Islet of Langerhans (tissue), 1 donor: ENCODE data around the gene KCNJ6.
"Not testable (repeated sequence)": the region's sequence is repeated elsewhere in the genome, so short reads cannot be mapped to it uniquely, and the experiment has no call there.

ENCODE experiments used
- FAIRE-seq: peaks from one replicate; lab custom pipeline; 2011; peaks lifted over from hg19 to GRCh38; lab: Jason Lieb, UNC

Gene KCNJ6

GRCh38 chr21:37595944-37596343, 320.3 kb downstream of the KCNJ6 start:
- no peak for FAIRE-seq

- no peak for FAIRE-seq
These were observed 321.7 kb downstream of the KCNJ6 start for GRCh38 chr21:37594472-37594951.

GRCh38 chr21:37593740-37594471, 322.4 kb downstream of the KCNJ6 start:
- FAIRE-seq, result no peak

GRCh38 chr21:37593015-37593414, 323.2 kb downstream of the KCNJ6 start:
- FAIRE-seq, result no peak

- no peak for FAIRE-seq
These were observed 323.8 kb downstream of the KCNJ6 start for GRCh38 chr21:37592496-37592895.

- not testable (repeated sequence) for FAIRE-seq
These were observed 324.3 kb downstream of the KCNJ6 start for GRCh38 chr21:37591994-37592393.

GRCh38 chr21:37590836-37591235, 325.4 kb downstream of the KCNJ6 start:
- FAIRE-seq, result not testable (repeated sequence)

- FAIRE-seq, result not testable (repeated sequence)
These were observed 327.6 kb downstream of the KCNJ6 start for GRCh38 chr21:37588644-37589043.

GRCh38 chr21:37587635-37588177, 328.6 kb downstream of the KCNJ6 start:
- no peak for FAIRE-seq

GRCh38 chr21:37587203-37587602, 329.1 kb downstream of the KCNJ6 start:
- FAIRE-seq, result no peak

- no peak for FAIRE-seq
These were observed 333.7 kb downstream of the KCNJ6 start for GRCh38 chr21:37582590-37582989.

GRCh38 chr21:37580666-37581065, 335.6 kb downstream of the KCNJ6 start:
- FAIRE-seq, result no peak

GRCh38 chr21:37579356-37579755, 336.9 kb downstream of the KCNJ6 start:
- no peak for FAIRE-seq

- FAIRE-seq, result no peak
These were observed 337.7 kb downstream of the KCNJ6 start for GRCh38 chr21:37578471-37579126.

GRCh38 chr21:37576929-37577328, 339.3 kb downstream of the KCNJ6 start:
- not testable (repeated sequence) for FAIRE-seq

GRCh38 chr21:37575580-37575979, 340.7 kb downstream of the KCNJ6 start:
- FAIRE-seq, result no peak

- FAIRE-seq, result no peak
These were observed 341.5 kb downstream of the KCNJ6 start for GRCh38 chr21:37574751-37575150.

GRCh38 chr21:37574316-37574715, 341.9 kb downstream of the KCNJ6 start:
- no peak for FAIRE-seq

GRCh38 chr21:37571442-37571841, 344.8 kb downstream of the KCNJ6 start:
- no peak for FAIRE-seq

GRCh38 chr21:37568916-37569315, 347.3 kb downstream of the KCNJ6 start:
- FAIRE-seq, result no peak

GRCh38 chr21:37568415-37568814, 347.8 kb downstream of the KCNJ6 start:
- FAIRE-seq, result no peak

- no peak for FAIRE-seq
These were observed 349.3 kb downstream of the KCNJ6 start for GRCh38 chr21:37566790-37567615.
